Epithelial cell of esophagus (primary cell): ENCODE data around the gene GRB7.
"Not testable (repeated sequence)": the region's sequence is repeated elsewhere in the genome, so short reads cannot be mapped to it uniquely, and the experiment has no call there.

Experiments
- DNase-seq: peaks from one replicate; pipeline ENCODE4 v3.0.0; 2010; ENCODE audit warnings: low read depth
- H3K4me3 ChIP-seq: 2 replicates; pipeline ENCODE4 v1.5.1; 2011; ENCODE audit warnings: mild to moderate bottlenecking, low read length, control low read depth
- CTCF ChIP-seq: IDR thresholded peaks from 2 replicates; pipeline ENCODE4 v1.5.1; 2011; ENCODE audit warnings: low read depth, mild to moderate bottlenecking, low read length, control low read depth, inconsistent platforms; ENCODE audit not compliant: insufficient read depth; ENCODE audit errors: missing control alignments

The GRB7 gene

GRCh38 chr17:39719563-39720355 is 18.0 kb upstream of the GRB7 start:
- TF ChIP-seq CTCF: no peak
- DNase-seq: no peak
- no peak overlapping the region for H3K4me3 ChIP-seq

GRCh38 chr17:39722104-39722503 is 15.6 kb upstream of the GRB7 start:
- no peak overlapping the region for H3K4me3 ChIP-seq
- no peak for TF ChIP-seq CTCF
- DNase-seq: no peak

- H3K4me3 ChIP-seq: no peak overlapping the region
- TF ChIP-seq CTCF: no peak
- DNase-seq: peak; percentile 23
Measured at GRCh38 chr17:39722965-39723848, 14.5 kb upstream of the GRB7 start.

GRCh38 chr17:39724731-39725130 is 13.0 kb upstream of the GRB7 start:
- H3K4me3 ChIP-seq: no peak overlapping the region
- DNase-seq: no peak
- TF ChIP-seq CTCF: no peak

DNA sequence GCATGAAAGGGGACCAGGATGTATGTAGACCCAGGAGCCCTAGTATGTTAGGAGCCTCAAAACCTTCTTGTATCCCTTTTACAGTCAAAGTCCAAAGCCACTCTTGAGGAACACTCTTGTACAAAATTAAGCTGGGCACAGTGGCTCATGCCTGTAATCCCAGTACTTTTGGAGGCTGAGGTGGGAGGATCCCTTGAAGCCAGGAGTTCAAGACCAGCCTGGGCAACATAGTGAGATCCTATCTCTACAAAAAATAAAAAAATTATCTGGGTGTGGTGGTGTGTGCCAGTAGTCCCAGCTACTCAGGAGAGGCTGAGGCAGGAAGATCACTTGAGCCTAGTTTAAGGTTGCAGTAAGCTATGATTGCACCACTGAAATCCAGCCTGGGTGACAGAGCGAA is 11.8 kb upstream of the GRB7 start:
- DNase-seq: not testable (repeated sequence)

GRCh38 chr17:39726617-39727016 is 11.1 kb upstream of the GRB7 start:
- H3K4me3 ChIP-seq: no peak overlapping the region
- TF ChIP-seq CTCF: no peak
- DNase-seq: no peak

More for the DNA sequence above, 11.8 kb upstream of the GRB7 start:
- H3K4me3 ChIP-seq: not testable (repeated sequence)

- TF ChIP-seq CTCF: no peak
- no peak overlapping the region for H3K4me3 ChIP-seq
Measured at GRCh38 chr17:39727556-39727955, 10.2 kb upstream of the GRB7 start.

More at GRCh38 chr17:39727556-39727955, 10.2 kb upstream of the GRB7 start:
- no peak for DNase-seq
